AG10803 (cell line): Measurements from ENCODE around the gene KLHL3.

ENCODE experiments used
- DNase-seq: peaks from one replicate; pipeline ENCODE4 v3.0.0; 2010; ENCODE audit warnings: low read depth
- H3K4me3 ChIP-seq: 2 replicates; pipeline ENCODE4 v1.5.1; 2011; ENCODE audit warnings: mild to moderate bottlenecking, low read length, control low read depth
- CTCF ChIP-seq: conservative IDR thresholded peaks from 2 replicates; pipeline ENCODE4 v1.5.1; 2011; ENCODE audit warnings: mild to moderate bottlenecking, low read length, control low read depth, inconsistent platforms

Gene KLHL3

GRCh38 chr5:137741718-137742117, 5.8 kb upstream of the KLHL3 start:
- DNase-seq: no peak
- no peak for TF ChIP-seq CTCF
- no peak overlapping the region for H3K4me3 ChIP-seq

- no peak for DNase-seq
- H3K4me3 ChIP-seq: no peak overlapping the region
- no peak for TF ChIP-seq CTCF
Measured at GRCh38 chr5:137739737-137740136, 3.8 kb upstream of the KLHL3 start.

- DNase-seq: no peak
- no peak for TF ChIP-seq CTCF
- H3K4me3 ChIP-seq: no peak overlapping the region
Measured at GRCh38 chr5:137738947-137739346, 3.1 kb upstream of the KLHL3 start.

- H3K4me3 ChIP-seq: no peak overlapping the region
- DNase-seq: peak; percentile 26
- no peak for TF ChIP-seq CTCF
Measured at GRCh38 chr5:137737349-137738131, 1.7 kb upstream of the KLHL3 start.

GRCh38 chr5:137736496-137736895, 607 bp upstream of the KLHL3 start:
- DNase-seq: no peak
- no peak overlapping the region for H3K4me3 ChIP-seq
- TF ChIP-seq CTCF: no peak

GRCh38 chr5:137734962-137735554, 831 bp downstream of the KLHL3 start:
- H3K4me3 ChIP-seq: peak overlapping the region; percentile 58
- TF ChIP-seq CTCF: no peak
- DNase-seq: peak; percentile 35

- no peak for TF ChIP-seq CTCF
- H3K4me3 ChIP-seq: no peak overlapping the region
- peak; percentile 2 for DNase-seq
Measured at GRCh38 chr5:137734331-137734730, 1.6 kb downstream of the KLHL3 start.
